K562 (cell line): ENCODE data around the gene TSPAN18. TPM values are rescaled to one million over a fixed set of nuclear protein-coding genes. Genes with fewer than 3 reads are reported as not detected.
"Not testable (repeated sequence)": the region's sequence is repeated elsewhere in the genome, so short reads cannot be mapped to it uniquely, and the experiment has no call there.

Experiments used
- ATAC-seq: fragments of 200-7000 bp; cut with Tn5 transposase; 3 replicates; pipeline ENCODE4 v1.9.1; 2020; ENCODE audit warnings: moderate library complexity
- BruUV-seq: library from RNA; stranded (reverse); fragments of 400-500 nt; replicated peaks from 2 replicates; lab custom pipeline; 2021; lab: Mats Ljungman, UMichigan
- CTCF ChIA-PET: fragments of 300-600 bp; formaldehyde crosslinking; extraction: SDS; loops from one replicate; lab custom pipeline; 2021; ENCODE audit warnings: low intra/inter-chr PET ratio; lab: Yijun Ruan, JAX
- POLR2A ChIA-PET: fragments of 300-600, 350-650 bp; sonication (Branson Sonifier 250); formaldehyde crosslinking; extraction: SDS; loops from one replicate; lab custom pipeline; 2021; ENCODE audit warnings: antibody characterized with exemption, inconsistent platforms; lab: Yijun Ruan, JAX
- DNase-seq, 4 experiments: peaks; one replicate each; pipeline versions ENCODE4 v3.0.0 to v3.0.0-alpha.2; 2011 to 2018; ENCODE audit warnings: low spot score in 3 of 4, mixed read lengths in 3 of 4; ENCODE audit errors: extremely low read depth in 1 of 4
- FAIRE-seq: peaks from 2 replicates; lab custom pipeline; 2011; peaks lifted over from hg19 to GRCh38; lab: Jason Lieb, UNC
- H2AFZ ChIP-seq: 2 replicates; pipeline ENCODE4 v1.6.0; 2011; ENCODE audit warnings: low read depth, low read length, control low read depth, inconsistent platforms
- H3K27ac ChIP-seq: fragments of 200-600 bp; 3 replicates; pipeline ENCODE4 v1.8.0; 2011; ENCODE audit warnings: low read depth, mild to moderate bottlenecking, control low read depth, inconsistent platforms, low read length, moderate library complexity, mixed read lengths; ENCODE audit errors: extremely low read depth
- H3K27me3 ChIP-seq, 2 experiments: fragments of 300-600 bp in 1 of 2; 2 replicates in 1 of 2; 3 replicates in 1 of 2; pipeline versions ENCODE4 v1.6.0 to v1.8.0; 2011; ENCODE audit warnings: inconsistent platforms in 2 of 2, low read length in 2 of 2, mild to moderate bottlenecking in 1 of 2, mixed read lengths in 1 of 2, moderate library complexity in 1 of 2; ENCODE audit not compliant: control insufficient read depth in 2 of 2, insufficient read depth in 2 of 2
- H3K36me3 ChIP-seq: fragments of 300-600 bp; 3 replicates; pipeline ENCODE4 v1.8.0; 2011; ENCODE audit warnings: mild to moderate bottlenecking, low read length, inconsistent platforms; ENCODE audit not compliant: control insufficient read depth, insufficient read depth
- H3K4me1 ChIP-seq, 2 experiments: fragments of 200-600 bp in 1 of 2; replicated peaks in 1 of 2; 2 replicates in 1 of 2; 3 replicates in 1 of 2; pipeline versions ENCODE4 v1.5.1 to v1.8.0; 2011; ENCODE audit warnings: inconsistent platforms in 2 of 2, low read length in 2 of 2, mild to moderate bottlenecking in 1 of 2, mixed read lengths in 1 of 2, moderate library complexity in 1 of 2; ENCODE audit not compliant: control insufficient read depth in 2 of 2, insufficient read depth in 2 of 2
- H3K4me2 ChIP-seq: 2 replicates; pipeline ENCODE4 v1.6.1; 2011; ENCODE audit warnings: low read length, control low read depth, inconsistent platforms, mixed read lengths; ENCODE audit not compliant: insufficient read depth
- H3K4me3 ChIP-seq: fragments of 200-600 bp; sonication (generic), shearing (Covaris generic); 2 replicates; pipeline ENCODE4 v1.5.1; 2016; ENCODE audit warnings: control low read depth, inconsistent platforms
- H3K79me2 ChIP-seq: fragments of 200-600 bp; 3 replicates; pipeline ENCODE4 v1.8.0; 2011; ENCODE audit warnings: low read length, inconsistent platforms; ENCODE audit not compliant: control insufficient read depth, insufficient read depth
- H3K9ac ChIP-seq, 2 experiments: 2 replicates each; pipeline versions ENCODE4 v1.6.0 to v1.6.1; 2011; ENCODE audit warnings: low read depth in 2 of 2, low read length in 2 of 2, control low read depth in 1 of 2, inconsistent platforms in 1 of 2, mild to moderate bottlenecking in 1 of 2, mixed read lengths in 1 of 2; ENCODE audit not compliant: insufficient read depth in 1 of 2
- H3K9me1 ChIP-seq: one replicate; pipeline ENCODE4 v1.6.0; 2011; ENCODE audit warnings: inconsistent platforms, mild to moderate bottlenecking, low read length, moderate library complexity; ENCODE audit not compliant: control insufficient read depth, insufficient read depth
- H3K9me3 ChIP-seq: replicated peaks from 2 replicates; pipeline ENCODE4 v1.5.1; 2011; ENCODE audit warnings: low read depth, low read length, inconsistent platforms; ENCODE audit not compliant: control insufficient read depth, insufficient read depth
- H4K20me1 ChIP-seq: replicated peaks from 2 replicates; pipeline ENCODE4 v1.6.1; 2011; ENCODE audit warnings: low read length, inconsistent platforms, mixed read lengths; ENCODE audit not compliant: control insufficient read depth, insufficient read depth
- NEUROD1 ChIP-seq: fragments of 150-350 bp; IDR thresholded peaks from 2 replicates; pipeline ENCODE4 v1.6.1; 2014; ENCODE audit warnings: borderline replicate concordance, low read length, low read depth; ENCODE audit not compliant: partially characterized antibody
- RBM25 ChIP-seq: fragments of 200-400 bp; formaldehyde crosslinking; IDR thresholded peaks from 2 replicates; pipeline ENCODE4 v1.6.1; 2018; ENCODE audit warnings: low read length, low read depth, moderate library complexity; ENCODE audit not compliant: severe bottlenecking
- ZFP36 ChIP-seq: fragments of 150-350 bp; IDR thresholded peaks from 2 replicates; pipeline ENCODE4 v1.6.1; 2018; ENCODE audit warnings: low read length, low read depth; ENCODE audit not compliant: partially characterized antibody
- WGBS: fragments of 100-300 bp; shearing (Covaris generic); methylation state at CpG from one replicate; pipeline ENCODE4 v1.1.6; 2016; ENCODE audit warnings: low coverage, mixed read lengths; ENCODE audit not compliant: insufficient coverage; ENCODE audit errors: missing lambda C conversion rate; 5-methylcytosine and 5-hydroxymethylcytosine counted together
- in situ Hi-C: fragments of 300-500 bp; cut with MboI; formaldehyde crosslinking; loops from 4 replicates; pipeline ENCODE4 v1.15.0; 2018; ENCODE audit warnings: inconsistent platforms, mixed read lengths
- intact Hi-C: fragments of 100-400 bp; cut with micrococcal nuclease; formaldehyde crosslinking; loops from 2 replicates; pipeline ENCODE4 v1.14.2; 2022
- polyA plus RNA-seq, 8 experiments: library from polyadenylated mRNA; depleted of rRNA in 4 of 8; stranded (reverse) in 5 of 8; unstranded in 3 of 8; fragments of >200 nt; fragmentation: Nextera tagmentation in 2 of 8; fragmentation: Illumina TruSeq in 1 of 8; extraction: Ambion mirVana in 2 of 8; extraction: Trizol in 1 of 8; gene quantifications; 2 replicates each; pipeline versions ENCODE4 v1.2.1 to v1.2.3, GENCODE V29; 2011 to 2014; ENCODE audit warnings: inconsistent platforms in 1 of 8, missing spikeins in 1 of 8
- total RNA-seq, 7 experiments: library from RNA; depleted of rRNA in 6 of 7; stranded (reverse); fragments of >200 nt in 6 of 7; fragmentation: Illumina TruSeq in 2 of 7; extraction: Trizol in 2 of 7; gene quantifications; 2 replicates each; pipeline versions ENCODE4 v1.2.1 to v1.2.3, GENCODE V29; 2011 to 2021; ENCODE audit warnings: low replicate concordance in 1 of 7
- TF ChIP-seq, protein P1 (sequence below): fragments of 450-650 bp; formaldehyde crosslinking; IDR thresholded peaks from 2 replicates; pipeline ENCODE4 v1.4.0; 2020; ENCODE audit warnings: mild to moderate bottlenecking, moderate library complexity

TSPAN18 gene
- total and polyA plus RNA-seq, 9 of the 15 experiments (the other 6 are each of a cell fraction or from before 2014, with no cell fraction given) = 0.17 to 0.35 (median 0.22) TPM; not detected in 4

DNA sequence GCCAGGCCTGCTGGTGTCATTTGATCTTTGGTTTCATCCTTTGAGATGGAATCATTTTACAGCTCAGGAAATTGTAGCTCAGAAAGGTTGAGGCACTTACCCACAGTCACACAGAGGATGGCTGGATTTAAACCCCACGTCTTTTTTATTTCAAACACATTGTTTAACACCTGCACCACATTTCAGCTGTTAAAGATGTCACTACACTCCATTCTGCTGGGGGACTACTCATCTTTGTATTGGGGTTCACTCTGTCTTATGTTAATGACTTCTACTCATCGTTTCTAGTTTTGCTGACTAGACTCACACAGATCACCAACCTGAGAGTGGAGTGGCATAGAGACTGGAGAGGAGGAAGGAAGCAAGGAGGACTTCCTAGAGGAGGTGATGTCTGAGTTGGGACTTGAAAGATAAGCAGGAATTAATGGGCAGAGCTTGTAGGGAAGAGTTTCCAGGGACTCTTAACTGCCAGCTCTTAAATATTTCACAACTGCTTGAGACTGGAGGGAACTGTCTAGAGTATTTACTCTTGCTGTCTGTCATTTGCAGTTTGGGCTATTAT lies 143.9 kb downstream of the TSPAN18 start:
- in situ Hi-C loops (no loop called here), intact Hi-C loops (no loop called here)
- ChIA-PET POLR2A (interaction anchor here (0.6 to 0.9 kb wide), 4 partner anchors 9 to 38 kb away, joined by 3 to 5 read pairs (median 3); no protein-coding TSS in a partner anchor), CTCF (no interaction called here)
- no peak for ATAC-seq
- FAIRE-seq = no peak
- TF ChIP-seq NEUROD1 (no peak), ZFP36 (peak; percentile 92), RBM25 (peak; percentile 62)
- TF ChIP-seq, protein P1, sequence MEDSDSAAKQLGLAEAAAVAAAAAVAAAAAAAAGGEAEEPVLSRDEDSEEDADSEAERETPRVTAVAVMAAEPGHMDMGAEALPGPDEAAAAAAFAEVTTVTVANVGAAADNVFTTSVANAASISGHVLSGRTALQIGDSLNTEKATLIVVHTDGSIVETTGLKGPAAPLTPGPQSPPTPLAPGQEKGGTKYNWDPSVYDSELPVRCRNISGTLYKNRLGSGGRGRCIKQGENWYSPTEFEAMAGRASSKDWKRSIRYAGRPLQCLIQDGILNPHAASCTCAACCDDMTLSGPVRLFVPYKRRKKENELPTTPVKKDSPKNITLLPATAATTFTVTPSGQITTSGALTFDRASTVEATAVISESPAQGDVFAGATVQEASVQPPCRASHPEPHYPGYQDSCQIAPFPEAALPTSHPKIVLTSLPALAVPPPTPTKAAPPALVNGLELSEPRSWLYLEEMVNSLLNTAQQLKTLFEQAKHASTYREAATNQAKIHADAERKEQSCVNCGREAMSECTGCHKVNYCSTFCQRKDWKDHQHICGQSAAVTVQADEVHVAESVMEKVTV (CRISPR knock-in tag) = no peak
- Histone ChIP-seq H3K9me3 (no peaks in the 10 kb centered on the region), H3K4me1 (no peaks in the 10 kb centered on the region), H3K79me2 (no peaks in the 10 kb centered on the region), H3K27me3 (peaks cover 3 to 42% of the 10 kb centered on the region in 2 experiments; a peak in 4 of 5 replicates), H3K9me1 (no peaks in the 10 kb centered on the region), H3K36me3 (no peaks in the 10 kb centered on the region), H2AFZ (no peak overlapping the region), H3K4me3 (no peak overlapping the region), H3K4me2 (no peak overlapping the region), H4K20me1 (peaks cover 4% of the 10 kb centered on the region; the same call in 1 of the 2 replicates), H3K27ac (no peak overlapping the region), H3K9ac (no peak overlapping the region)
- BruUV-seq = no TSS peak
- DNase-seq = no peak
- 0% methylated on average over 2 of the region's 2 CpGs for WGBS

DNA sequence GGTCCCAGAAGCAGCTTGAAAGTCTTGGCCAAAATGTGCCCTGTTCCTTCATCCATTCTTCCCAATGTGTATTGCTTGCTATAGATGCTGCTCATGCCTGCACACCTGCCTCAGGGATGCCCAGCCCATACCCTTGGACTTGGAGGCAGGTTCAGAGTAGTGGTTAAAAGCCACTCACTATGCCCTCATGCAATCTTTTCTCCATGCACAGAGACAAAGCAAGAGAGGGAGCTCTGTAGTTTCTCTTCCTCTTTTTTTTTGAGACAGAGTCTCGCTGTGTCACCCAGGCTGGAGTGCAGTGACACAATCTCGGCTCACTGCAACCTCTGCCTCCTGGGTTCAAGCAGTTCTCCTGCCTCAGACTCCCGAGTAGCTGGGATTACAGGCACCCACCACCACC lies 144.9 kb downstream of the TSPAN18 start:
- intact Hi-C loops, H3K9ac ChIP-seq, H3K4me1 ChIP-seq, CTCF ChIA-PET, H3K9me3 ChIP-seq, POLR2A ChIA-PET, DNase-seq, BruUV-seq, H3K36me3 ChIP-seq, FAIRE-seq, H3K9me1 ChIP-seq, in situ Hi-C loops, H2AFZ ChIP-seq, H3K4me3 ChIP-seq, H3K4me2 ChIP-seq, H3K27ac ChIP-seq, H4K20me1 ChIP-seq, H3K79me2 ChIP-seq, ATAC-seq: not testable (repeated sequence)
- H3K27me3 ChIP-seq = peaks cover 3 to 41% of the 10 kb centered on the region in 2 experiments; a peak in 3 of 5 replicates
- 0% methylated on average over 2 of the region's 3 CpGs for WGBS
